GM18870 (cell line): ENCODE measurements around the gene CCDC61.
A peak's percentile ranks its signal among the peaks of the same experiment; 100 is the strongest.

Experiments used
- ATAC-seq: cut with Tn5 transposase; IDR thresholded peaks from one replicate; pipeline ENCODE4 v1.9.1; 2021; ENCODE audit warnings: moderate library complexity; ENCODE audit not compliant: unreplicated experiment

Gene CCDC61

GRCh38 chr19:45994998-45995714 lies at the start of gene CCDC61:
TSS of gene CCDC61 (plus strand) at chr19:45995467. CDS start at chr19:46003019, 7,552 bp downstream.
- peak; percentile 97 for ATAC-seq

GRCh38 chr19:45947926-45948325 lies 47.3 kb upstream of the CCDC61 start:
- ATAC-seq: no peak

- ATAC-seq: no peak
Observed at GRCh38 chr19:45952341-45952685, 43.0 kb upstream of the CCDC61 start.

GRCh38 chr19:45952686-45953505 lies 42.4 kb upstream of the CCDC61 start:
- ATAC-seq: no peak

- ATAC-seq: no peak
Observed at GRCh38 chr19:45953676-45954075, 41.6 kb upstream of the CCDC61 start.

GRCh38 chr19:45954156-45954555 lies 41.1 kb upstream of the CCDC61 start:
- no peak for ATAC-seq

GRCh38 chr19:45955905-45956608 lies 39.2 kb upstream of the CCDC61 start:
- ATAC-seq: no peak

GRCh38 chr19:45958320-45958719 lies 36.9 kb upstream of the CCDC61 start:
- no peak for ATAC-seq

- no peak for ATAC-seq
Observed at GRCh38 chr19:45958769-45959516, 36.3 kb upstream of the CCDC61 start.

GRCh38 chr19:45959517-45960025 lies 35.7 kb upstream of the CCDC61 start:
- no peak for ATAC-seq

- no peak for ATAC-seq
Observed at GRCh38 chr19:45960595-45961235, 34.6 kb upstream of the CCDC61 start.

GRCh38 chr19:45962021-45962420 lies 33.2 kb upstream of the CCDC61 start:
- ATAC-seq: no peak

GRCh38 chr19:45967246-45967645 lies 28.0 kb upstream of the CCDC61 start:
- no peak for ATAC-seq

- no peak for ATAC-seq
Observed at GRCh38 chr19:45968626-45969025, 26.6 kb upstream of the CCDC61 start.

GRCh38 chr19:45969676-45970075 lies 25.6 kb upstream of the CCDC61 start:
- no peak for ATAC-seq

GRCh38 chr19:45971260-45971902 lies 23.9 kb upstream of the CCDC61 start:
- no peak for ATAC-seq

- no peak for ATAC-seq
Observed at GRCh38 chr19:45972081-45972946, 23.0 kb upstream of the CCDC61 start.

GRCh38 chr19:45972947-45973540 lies 22.2 kb upstream of the CCDC61 start:
- ATAC-seq: no peak
